Activated CD4-positive, alpha-beta T cell treated with anti-CD3 and anti-CD28 coated beads, Interleukin-2, amount 50 U/mL, for 16 hours (primary cell): ENCODE measurements around the gene UTRN.

ENCODE experiments used
- DNase-seq: peaks from one replicate; pipeline ENCODE4 v3.0.0-alpha.2; 2020

The UTRN gene

GRCh38 chr6:144314003-144314485, 28.9 kb downstream of the UTRN start:
- no peak for DNase-seq

- DNase-seq: no peak
Measured at GRCh38 chr6:144314562-144314961, 29.4 kb downstream of the UTRN start.

DNA sequence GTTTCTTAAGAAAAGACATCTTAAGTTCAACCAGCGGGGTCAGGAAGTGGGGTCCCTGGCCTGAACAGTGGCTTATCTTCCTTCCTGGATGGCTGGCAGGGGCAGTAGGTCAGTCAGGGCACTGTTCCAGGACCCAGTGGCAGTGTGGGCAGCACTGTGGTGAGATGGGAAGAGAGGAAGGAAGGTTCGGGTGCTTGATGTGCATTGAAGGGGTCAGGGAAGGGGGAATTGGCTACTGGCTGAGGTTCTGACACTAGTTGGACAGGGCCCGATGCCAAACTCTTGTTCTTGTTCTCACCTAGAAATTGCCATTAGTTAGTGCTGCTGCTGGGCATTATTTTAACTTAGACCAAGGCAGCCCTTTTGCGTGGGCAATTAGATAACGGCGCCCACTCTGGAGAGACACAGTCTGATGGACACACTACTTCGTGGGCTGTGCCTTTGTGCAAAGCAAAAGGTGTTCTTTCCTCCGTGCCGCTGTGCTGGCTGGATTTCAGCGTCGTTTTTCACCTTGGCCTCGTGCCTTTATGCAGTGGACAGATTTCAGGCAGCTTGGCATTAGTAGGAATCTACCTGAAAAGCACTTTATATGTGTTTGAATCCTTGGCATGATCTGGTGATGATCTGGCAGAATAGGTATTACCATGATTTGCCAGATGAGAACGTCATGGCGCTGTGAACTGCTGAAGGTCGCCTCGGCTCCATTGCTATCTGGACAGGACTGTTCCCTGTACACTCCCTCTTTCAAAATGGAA, 30.3 kb downstream of the UTRN start:
- DNase-seq: no peak

DNA sequence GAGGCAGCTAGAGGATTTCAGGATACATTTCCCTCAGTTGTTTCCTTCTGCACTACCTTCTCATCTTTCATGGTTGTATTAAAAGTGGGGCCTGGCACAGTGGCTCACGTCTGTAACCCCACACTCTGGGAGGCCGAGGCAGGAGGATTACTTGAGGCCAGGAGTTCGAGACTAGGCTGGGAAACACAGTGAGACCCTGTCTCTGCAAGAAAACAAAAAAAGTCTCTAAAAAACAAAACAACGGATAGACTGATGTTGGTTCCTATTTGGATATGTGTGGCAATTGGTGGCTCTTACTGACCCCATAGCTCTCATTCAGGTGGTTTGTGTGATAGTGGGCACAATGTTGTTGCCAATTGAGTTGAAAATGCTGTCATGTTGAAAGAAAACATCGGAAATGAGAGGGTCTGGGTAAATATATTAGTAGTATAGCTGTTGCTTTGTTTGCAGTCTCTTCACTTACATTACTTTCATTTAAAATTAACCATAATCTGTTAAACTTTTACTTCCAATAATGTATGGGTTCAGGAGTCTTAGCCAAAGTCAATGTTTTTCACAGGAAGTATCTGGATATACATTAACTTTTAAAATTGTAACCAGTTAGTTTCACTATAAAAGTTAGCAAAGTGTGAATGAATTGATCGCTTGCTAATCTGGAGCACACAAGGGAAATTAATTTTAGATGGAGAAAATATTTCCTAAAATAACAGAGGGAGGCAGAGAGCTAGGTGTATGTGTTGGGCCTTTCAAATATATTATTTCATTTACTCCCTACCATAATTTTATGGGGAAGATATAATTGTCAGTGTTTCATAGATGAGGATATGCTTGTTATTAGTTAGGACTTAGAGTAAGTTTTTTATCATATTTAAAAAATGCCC, 31.1 kb downstream of the UTRN start:
- DNase-seq: no peak

DNA sequence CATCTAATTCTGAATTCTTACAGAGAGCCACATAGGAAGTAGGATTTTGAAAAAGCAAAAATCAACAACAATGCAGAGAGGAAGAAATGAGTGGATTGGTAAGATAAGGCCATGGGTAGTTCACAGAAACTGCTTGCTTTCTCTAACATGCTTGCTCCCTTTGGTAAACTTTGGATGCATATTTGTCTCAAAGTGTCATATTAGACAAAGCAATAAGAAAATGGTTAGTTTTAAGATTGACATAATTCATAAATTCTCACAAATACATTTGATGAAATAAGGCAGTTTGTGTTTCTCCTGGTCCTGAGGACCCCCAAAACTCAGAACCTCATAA, 31.7 kb downstream of the UTRN start:
- DNase-seq: no peak

DNA sequence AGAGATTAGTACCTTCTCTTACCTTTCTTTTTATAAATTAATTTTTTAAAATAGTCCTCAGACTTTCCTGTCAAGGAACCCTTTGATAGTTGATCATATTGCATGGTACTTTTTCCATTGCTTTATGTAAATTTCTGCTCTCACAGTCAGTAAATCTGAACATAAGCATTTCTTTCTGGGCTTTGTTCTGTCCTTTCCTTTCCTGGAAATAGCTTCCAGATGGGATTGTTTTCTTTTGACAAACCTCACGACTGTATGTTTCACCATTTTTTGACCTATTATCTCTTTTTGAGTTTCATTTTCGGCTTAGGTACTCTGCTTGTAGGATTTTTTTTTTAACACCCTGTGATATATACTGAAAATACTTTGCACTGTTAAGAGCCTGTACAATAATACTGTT, 32.6 kb downstream of the UTRN start:
- no peak for DNase-seq

DNA sequence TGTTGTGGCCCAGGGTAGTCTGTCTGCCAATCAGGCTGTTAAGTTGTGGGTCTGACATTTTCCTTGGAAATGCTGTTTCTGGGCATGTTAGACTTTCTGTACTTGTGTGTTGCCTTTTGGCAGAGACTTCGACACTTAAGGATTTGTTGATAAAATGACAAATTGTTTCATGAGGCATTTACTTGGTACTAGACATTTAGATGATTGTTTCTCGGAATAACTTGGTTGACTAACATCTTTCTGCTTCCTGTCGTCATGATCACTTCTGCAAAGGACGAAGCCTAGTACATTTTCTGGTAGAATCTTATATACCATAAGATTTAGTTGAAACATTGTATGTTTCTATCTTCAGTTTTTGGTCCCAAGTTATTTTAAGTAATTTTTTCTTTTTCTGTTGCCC, 34.1 kb downstream of the UTRN start:
- DNase-seq: no peak

- no peak for DNase-seq
Measured at GRCh38 chr6:144320741-144321140, 35.6 kb downstream of the UTRN start.

DNA sequence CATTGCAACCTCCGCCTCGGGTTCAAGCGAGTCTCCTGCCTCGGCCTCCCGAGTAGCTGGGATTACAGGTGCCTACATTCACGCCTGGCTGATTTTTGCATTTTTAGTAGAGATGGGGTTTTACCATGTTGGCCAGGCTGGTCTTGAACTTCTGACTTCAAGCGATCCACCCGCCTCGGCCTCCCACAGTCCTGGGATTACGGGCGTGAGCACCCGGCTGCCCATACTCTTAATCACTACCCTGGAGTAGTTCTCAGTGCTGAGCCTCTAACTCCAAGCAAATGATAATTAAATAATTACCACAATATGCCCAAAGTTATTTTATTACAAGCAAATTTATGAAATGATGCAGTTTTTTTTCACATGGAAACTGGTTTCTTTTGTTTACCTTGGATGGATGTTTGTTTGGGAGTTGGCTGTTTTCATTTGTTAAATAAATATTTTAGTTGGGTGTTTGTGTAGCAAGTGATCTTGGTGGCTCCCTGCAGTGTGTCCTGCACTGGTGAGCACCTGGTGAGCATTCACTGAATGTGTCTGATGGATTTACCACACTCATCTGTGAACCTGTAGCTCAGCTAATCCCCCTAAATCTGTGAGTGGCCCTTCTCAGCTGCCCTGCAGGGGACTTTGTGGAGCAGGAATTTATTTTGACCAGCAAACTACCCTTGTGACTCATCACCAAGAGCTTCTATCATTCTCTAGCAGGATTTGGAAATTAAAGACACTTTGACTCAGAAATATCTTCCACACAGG, 36.9 kb downstream of the UTRN start:
- DNase-seq: no peak

GRCh38 chr6:144325232-144325631, 40.1 kb downstream of the UTRN start:
- no peak for DNase-seq

- DNase-seq: no peak
Measured at GRCh38 chr6:144326393-144326792, 41.3 kb downstream of the UTRN start.

DNA sequence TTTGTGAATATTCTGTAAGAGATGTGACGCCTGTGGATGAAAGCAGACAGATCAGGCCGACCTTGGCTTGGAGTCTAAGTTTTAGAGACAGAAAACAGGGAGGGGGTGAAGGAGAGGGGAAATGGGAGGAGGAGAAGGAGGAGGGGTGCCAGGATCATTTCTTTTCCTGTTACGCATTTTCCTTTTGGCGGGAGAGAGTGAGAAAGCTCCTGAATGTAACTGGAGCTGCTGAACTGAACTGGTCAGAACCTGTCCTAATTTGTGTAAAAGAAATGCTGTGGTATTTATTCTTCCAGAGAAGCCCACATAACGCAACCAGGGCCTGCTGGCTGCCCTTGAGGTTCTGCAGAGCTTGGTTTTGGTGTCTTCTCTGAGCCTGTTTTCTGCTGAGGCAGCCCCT, 41.9 kb downstream of the UTRN start:
- no peak for DNase-seq

- no peak for DNase-seq
Measured at GRCh38 chr6:144330017-144330987, 45.2 kb downstream of the UTRN start.

- no peak for DNase-seq
Measured at GRCh38 chr6:144331491-144331969, 46.4 kb downstream of the UTRN start.

DNA sequence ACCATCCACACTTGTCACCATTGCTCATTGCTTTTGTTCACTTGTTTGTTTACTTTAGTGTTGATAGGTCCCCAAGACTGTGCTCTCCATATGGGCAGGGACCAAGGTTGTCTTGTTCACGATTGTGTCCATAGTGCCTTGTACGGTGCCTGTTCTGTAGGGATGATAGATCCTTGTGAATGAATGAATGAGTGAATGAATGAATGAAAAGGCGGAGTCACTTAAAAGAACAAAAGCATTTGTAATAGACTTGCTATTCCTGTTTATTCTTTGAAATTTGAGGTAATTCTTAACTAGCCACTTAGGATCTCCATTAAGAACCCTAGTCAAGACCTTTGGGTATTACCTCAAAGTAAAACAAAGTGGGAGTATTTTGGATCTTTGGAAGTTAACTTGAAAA, 47.0 kb downstream of the UTRN start:
- no peak for DNase-seq

DNA sequence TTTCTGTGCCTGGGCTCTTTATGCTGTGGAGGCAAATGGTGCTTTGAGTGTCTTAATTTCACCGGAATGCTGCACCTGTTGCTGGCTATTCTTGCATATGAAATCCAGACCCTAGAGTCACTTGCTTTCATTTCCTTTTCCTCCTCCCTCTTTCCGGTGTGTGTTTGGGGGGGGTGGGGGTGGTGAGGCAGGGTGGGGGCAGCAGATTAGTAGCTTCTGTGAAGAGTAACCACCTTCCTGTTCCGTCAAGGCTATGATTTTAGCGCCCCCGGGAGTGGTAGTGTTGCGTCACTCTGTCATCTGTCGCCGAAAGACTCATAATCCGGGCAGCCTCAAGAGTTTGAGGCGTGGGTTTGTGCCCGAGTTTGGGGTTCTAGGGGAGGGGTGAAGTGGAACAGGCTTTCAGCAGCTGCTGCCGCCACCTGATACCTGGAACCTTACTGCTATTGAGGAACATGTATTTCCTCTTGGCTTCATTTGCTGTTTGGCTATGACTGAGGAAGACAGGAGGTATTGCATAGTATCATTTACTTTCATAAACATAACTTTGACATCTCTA, 49.1 kb downstream of the UTRN start:
- DNase-seq: peak; percentile 70
